ENCODE measurements around the gene GLP2R. TPM values are rescaled to one million over a fixed set of nuclear protein-coding genes. Genes with fewer than 3 reads are reported as not detected.
"Not testable (repeated sequence)": the region's sequence is repeated elsewhere in the genome, so short reads cannot be mapped to it uniquely, and the experiment has no call there.

Gene GLP2R, protein sequence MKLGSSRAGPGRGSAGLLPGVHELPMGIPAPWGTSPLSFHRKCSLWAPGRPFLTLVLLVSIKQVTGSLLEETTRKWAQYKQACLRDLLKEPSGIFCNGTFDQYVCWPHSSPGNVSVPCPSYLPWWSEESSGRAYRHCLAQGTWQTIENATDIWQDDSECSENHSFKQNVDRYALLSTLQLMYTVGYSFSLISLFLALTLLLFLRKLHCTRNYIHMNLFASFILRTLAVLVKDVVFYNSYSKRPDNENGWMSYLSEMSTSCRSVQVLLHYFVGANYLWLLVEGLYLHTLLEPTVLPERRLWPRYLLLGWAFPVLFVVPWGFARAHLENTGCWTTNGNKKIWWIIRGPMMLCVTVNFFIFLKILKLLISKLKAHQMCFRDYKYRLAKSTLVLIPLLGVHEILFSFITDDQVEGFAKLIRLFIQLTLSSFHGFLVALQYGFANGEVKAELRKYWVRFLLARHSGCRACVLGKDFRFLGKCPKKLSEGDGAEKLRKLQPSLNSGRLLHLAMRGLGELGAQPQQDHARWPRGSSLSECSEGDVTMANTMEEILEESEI
- total RNA-seq (2014; rRNA removed; shearing (Covaris generic)): 86.7 and 106 TPM in 2 replicates
- 51.9 and 61.2 TPM in 2 replicates for polyA plus RNA-seq (2014; cell fraction: nucleus; rRNA removed)

DNA sequence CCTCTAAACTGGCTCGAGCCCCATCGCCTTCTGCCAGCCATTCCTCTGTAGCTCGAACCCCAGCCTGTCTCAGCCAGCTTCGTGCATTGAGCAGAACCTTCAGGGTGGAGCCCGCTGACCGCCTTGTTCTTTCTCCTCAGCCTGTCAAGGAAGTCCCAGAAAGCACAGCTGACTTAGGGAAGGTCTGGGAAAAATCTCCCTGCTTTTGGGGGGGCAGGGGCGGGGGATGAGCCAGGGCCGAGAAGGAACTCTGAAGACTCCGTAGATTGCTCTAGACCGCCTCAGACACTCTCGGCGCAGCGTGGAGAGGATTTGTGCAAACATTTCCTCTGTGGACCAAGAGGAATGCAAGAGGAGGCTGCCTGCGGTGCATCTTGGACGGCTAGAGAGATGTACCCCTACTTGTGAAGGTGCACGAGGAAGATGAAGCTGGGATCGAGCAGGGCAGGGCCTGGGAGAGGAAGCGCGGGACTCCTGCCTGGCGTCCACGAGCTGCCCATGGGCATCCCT is at the start of gene GLP2R:
TSS of gene GLP2R (plus strand) at position 284 of the 510 bp plus-strand sequence. CDS start at position 424, 140 bp downstream.
- DNase-seq (ENCODE audit: extremely low read depth, low read depth): no peak

DNA sequence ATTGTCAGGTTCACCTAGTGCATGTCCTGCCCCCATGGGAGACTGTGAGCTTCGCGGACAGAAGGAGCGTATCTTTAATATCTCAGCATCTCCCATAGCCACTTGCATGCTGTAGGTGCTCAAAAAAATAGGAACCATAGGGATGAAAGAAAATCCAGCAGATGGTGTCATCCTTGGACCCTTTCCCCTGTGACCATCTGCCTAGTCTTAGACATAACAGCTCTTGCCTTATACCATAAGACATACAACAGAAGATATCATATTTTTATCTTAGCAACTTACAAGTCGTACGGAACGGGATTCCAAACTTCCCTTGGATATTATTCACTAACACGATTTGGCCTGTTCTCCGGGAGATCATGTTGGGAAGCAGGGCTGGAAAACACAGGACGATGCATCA is 48.8 kb upstream of the GLP2R start:
- no peak for DNase-seq (ENCODE audit: extremely low read depth, low read depth)

DNA sequence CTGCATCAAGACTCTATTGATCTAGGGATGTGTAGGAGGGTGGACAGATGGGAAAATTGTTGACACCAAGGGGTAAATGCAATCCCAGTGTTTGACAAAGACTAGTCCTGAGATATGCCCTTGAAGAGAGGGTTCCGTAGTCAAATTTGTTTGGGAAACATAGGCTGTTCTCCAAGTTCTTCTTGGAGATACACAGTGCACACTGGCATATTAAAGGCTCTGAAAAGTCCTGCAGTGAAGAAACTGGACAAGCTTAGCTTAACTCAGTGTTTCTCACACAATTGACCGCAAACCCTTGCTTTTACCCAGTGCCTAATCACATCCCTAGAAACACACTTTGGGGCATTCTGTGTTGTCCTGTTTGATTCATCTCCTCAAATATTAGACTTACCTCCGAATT is 45.2 kb upstream of the GLP2R start:
- no peak for DNase-seq (ENCODE audit: extremely low read depth, low read depth)

DNA sequence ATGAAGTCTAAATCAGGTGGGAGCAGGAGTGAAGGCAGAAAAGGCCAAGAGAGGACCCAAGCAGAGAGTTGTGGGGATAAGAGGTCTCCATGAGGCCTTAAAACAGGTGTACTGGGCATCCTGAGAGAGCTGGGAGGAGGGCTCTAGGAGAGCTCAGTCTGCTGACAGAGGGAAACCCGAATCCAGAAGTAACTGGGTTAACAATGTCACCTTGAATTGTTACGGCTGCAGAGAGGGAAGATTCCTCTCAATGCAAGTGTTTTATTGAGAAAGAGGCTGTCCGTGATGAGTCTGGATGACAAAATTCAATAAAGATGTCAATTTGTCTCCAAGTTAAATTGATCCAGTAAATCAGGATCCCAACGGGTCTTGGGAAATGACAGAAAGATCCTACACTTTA is 42.7 kb upstream of the GLP2R start:
- no peak for DNase-seq (ENCODE audit: extremely low read depth, low read depth)

DNA sequence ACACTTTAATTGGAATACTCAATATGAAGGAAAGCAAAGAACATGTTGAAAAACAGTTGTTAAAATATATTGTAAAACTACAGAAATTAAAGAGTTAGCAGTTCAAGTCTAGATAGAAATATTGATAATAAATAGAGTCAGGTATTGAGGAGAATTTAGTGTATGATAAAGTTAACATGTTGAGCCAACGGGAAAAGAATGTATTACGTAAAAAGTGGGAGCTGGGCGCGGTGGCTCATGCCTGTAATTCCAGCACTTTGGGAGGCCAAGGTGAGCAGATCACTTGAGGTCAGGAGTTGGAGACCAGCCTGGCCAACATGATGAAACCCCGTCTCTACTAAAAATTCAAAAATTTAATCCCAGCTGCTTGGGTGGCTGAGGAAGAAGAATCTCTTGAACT is 42.3 kb upstream of the GLP2R start:
- not testable (repeated sequence) for DNase-seq (ENCODE audit: extremely low read depth, low read depth)

DNA sequence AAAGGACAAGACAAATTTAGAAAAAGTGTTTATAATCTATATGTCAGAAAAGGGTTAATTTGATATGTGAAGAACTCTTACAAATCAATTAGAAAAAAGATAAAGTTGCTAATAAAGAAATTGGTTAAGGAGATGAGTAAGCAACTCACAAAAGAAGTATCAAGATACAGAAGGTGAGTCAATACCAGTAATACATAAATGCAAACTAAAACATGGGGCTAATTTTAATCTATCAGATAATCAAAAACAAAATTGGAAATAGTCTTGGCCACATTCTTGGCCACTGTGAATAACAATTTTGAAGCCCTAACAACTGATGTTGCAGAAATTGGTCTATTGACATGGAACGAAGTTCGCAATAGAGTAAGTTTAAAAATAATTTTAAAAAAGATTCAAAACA is 41.2 kb upstream of the GLP2R start:
- no peak for DNase-seq (ENCODE audit: extremely low read depth, low read depth)

DNA sequence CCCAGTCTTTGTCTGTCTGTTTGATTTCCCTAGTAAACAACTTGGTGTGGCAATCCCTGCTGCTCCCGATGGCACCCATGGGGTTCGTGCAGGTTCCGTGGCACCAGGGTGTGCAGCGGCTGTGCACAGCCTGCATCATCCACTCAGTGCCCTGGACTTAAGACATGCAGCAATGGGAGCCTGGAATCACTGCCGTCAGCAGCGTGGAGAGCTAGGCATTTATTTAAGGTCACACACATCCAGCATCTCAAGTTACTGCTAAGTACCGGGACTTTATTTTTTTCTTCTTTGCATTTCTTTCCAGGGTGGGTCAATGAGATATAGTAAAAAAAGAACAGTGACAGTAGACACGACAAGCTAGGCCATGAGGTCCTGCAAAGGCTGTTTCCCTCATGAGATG is 37.1 kb upstream of the GLP2R start:
- no peak for DNase-seq (ENCODE audit: extremely low read depth, low read depth)

DNA sequence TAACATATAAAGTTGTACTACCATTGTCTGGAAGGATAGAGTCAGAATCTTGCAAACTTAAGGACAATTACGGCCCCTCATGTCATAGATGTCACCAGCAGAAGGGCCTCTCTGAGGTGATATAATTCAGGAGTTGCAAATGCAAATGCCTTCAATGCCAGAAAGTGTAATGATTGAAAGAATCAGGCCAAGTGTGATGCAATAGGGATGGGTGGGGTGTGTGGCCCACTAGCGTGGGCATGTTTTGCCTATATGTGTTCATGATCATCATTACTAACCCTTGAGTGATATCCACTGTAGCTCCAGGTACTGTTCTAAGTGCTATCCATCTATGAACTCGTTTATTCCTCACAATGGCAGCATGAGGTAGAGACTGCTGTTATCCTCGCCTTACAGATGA is 35.4 kb upstream of the GLP2R start:
- DNase-seq (ENCODE audit: extremely low read depth, low read depth): no peak

DNA sequence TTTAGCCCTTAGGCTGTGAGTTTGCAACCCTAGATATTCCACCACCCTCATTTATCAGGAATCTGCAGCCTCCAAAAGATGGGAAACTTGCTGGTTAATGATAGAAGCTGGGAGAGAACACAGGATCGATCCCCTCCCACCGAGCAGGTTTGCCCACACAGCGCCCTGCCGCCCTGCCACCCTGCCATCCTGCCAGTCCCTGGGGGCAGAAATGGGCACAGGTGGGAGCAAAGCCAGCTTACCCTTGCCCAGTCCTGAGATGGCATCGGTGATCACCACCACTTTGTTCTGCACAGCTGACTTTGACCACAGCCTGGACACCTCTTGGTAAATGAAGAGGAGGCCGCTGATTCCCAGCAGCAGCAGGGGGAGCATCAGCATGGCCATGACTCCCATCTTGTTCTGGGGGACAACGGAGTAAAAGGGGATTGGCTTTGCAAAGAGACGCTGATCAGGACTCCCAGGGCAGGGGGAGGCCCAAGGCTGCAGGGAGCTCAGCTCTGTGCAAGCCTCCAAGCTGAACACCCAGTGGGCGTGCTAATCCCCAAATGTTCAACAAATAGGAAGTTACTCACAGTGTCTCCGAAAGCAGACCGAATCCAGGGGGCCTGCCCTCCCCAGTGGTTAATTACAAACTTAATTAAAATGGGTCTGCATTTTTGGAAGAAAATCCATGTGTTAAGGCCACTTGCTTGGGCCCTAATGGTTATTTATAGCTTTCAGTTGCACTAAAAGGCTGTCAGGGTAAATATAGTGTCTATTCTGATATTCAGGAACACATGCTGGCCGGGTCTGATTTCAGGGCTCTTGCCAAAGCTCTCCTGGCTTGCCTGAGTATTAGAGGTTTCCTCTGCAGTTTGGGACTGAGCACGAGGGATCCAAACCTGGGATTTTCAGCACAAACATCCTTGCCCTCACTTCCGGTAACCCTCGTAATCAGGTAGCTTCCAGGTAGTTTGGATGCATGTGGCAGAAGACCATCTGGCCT is 34.5 kb upstream of the GLP2R start, which contains the start of gene DHRS7C:
TSS of gene DHRS7C (minus strand) at position 704 of the 988 bp plus-strand sequence. CDS start at position 396, 308 bp downstream.
- DNase-seq (ENCODE audit: extremely low read depth, low read depth): no peak

DNA sequence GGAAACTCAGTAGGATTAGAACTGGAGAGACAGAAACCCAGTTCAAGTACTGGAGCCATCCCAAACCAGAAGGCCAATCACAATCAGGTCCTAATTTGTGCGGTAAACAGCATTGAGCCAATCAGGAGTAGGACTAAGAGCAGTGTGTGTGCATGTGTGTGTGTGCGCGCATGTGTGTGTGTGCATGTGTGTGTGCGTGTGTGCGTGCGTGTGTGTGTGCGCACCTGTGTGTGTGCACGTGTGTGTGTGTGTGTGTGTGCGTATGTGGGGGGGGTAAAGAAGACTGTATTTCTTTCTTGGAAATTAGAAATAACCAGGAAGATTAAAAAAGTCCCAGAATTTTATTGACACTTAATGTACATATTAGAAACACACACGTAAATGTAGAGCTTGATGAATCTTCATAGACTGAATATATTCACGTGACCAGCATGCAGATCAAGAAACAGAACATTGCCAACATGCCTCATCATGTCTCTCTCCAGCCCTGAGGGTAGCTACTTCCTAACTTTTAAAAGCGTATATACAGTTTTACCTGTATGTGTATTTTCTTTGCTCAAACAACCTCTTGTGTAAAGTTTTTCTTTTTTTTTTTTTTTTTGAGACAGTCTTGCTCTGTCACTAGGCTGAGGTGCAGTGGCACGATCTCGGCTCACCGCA is 33.4 kb upstream of the GLP2R start:
- no peak for DNase-seq (ENCODE audit: extremely low read depth, low read depth)

DNA sequence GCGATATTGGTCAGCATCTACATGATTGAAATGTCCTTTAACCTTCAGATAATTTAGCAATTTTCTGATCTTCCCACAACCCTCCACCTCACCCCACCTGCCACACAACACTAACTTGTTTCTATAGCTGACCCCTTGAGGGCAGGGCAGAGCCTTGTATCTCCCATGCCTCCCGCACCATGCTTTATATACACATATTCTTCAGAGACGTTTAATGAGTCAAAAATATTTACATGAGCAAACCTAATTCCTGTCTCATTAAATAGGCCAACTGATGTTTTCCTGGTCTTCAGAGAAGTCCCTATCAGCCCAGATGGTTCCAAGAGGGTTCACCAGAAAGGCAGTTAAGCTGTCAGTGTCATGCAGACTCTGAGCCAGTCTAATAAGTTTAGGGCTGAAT is 27.7 kb upstream of the GLP2R start:
- DNase-seq (ENCODE audit: extremely low read depth, low read depth): no peak

DNA sequence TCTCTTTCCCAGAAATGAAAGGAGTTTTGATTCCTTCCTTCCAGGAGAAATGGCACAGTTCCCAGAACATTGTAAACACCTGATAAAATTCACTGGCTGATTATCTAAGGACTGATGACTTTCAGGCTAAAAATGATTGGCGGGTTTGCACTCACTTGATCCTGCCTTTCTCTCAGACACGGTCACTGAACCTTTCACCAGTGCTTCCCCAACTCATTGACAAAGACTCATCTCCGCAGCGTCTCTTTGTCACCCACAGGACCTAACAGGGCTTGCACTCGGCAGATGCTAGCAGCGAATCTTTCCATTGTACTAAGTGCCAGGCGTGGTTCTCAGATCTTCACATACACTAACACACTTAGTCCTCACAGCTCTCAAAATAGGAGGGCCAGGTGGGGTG is 27.0 kb upstream of the GLP2R start:
- no peak for DNase-seq (ENCODE audit: extremely low read depth, low read depth)

DNA sequence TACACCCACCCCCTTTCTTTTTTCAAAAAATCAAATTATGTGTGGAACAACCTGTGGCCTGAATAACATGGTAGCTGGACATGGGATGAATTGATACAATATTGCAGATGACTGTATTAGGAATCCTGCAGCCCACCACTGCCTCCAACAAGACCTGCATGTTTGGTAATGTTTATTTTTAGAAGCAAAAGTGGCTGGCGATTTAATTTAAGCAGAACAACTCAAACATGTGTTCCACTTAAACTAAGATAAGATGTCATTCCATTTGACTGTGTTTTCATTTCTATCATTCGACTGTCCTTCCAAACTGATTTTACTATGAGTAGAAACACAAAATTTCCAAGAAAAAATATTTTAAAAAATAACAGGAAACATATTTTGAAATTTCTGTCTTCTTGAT is 24.2 kb upstream of the GLP2R start:
- DNase-seq (ENCODE audit: extremely low read depth, low read depth): no peak

DNA sequence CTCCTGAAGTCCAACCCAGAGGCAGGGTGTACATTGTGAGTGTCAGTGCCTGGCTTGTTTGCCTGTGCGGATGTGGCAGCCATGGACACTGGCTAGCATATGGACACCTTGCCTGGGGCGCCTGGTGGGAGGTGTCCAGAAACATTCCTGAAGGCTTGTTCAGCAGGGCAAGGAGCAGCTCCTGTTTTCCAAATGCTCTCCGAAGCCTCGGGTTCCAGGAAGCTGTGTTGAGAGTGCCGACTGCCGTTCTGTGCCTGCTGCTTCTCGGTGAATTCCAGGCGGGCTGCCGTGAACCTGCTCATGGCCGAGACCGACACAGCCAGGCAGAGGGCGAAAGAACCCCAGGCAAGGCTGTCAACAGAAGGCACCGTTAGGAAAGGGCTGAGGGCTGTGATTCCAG is 23.4 kb upstream of the GLP2R start:
- DNase-seq (ENCODE audit: extremely low read depth, low read depth): peak; percentile 78

DNA sequence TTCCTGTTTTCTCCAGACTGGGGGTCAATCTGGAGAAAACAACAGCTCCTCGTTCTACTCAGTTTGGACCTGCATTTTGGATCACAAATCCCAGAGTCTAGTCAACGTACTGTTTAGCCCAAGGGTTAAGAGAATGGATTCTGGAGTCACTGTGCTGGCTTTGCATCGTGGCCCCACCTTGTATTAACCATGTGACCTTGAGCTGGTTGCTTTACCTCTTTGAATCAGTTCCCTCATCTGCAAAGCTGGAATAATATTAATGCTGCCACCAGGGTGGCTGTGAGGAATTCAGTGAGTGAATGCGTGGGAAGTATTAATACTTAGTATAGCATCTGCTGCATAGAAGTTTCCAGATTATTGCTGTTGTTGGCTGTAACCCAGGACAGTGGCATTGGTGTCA is 23.0 kb upstream of the GLP2R start:
- DNase-seq (ENCODE audit: extremely low read depth, low read depth): peak; percentile 17

DNA sequence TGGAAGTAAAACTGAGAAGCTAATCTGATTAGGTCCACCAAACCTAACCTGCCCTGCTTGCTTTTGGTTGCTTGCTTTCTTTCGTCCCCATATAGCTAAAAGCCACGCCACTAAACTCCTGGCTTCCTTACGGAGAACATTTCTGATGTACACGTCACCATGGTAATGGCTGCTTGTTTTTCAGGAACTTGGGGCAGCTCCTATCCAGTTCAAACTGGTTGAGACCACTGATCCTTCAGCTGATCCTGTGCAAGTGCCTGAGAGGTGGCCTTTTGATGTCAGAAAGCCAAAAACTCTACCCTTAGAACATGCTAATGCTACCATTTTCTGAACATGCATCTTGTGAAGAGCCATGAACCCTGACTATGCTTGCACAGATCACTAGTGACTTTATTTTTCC is 20.0 kb upstream of the GLP2R start:
- no peak for DNase-seq (ENCODE audit: extremely low read depth, low read depth)

DNA sequence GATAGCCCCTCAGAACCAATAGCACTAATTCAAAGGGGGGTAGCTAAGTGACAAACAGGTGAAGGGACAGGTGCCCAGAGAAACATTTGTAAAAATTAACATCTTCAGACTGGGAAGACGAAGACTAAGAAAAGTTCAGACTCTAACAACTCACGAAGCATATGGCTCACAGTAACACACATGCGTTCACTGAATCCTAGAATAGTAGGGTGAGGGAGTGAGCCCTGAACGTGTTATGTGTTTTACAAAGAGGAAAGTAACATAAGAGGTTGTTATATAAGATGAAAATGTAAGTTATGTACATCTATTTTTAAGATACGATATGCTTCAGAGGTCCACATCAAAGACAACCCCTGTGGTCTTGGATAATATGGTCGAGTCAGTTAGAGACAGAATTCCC is 19.0 kb upstream of the GLP2R start:
- no peak for DNase-seq (ENCODE audit: extremely low read depth, low read depth)

DNA sequence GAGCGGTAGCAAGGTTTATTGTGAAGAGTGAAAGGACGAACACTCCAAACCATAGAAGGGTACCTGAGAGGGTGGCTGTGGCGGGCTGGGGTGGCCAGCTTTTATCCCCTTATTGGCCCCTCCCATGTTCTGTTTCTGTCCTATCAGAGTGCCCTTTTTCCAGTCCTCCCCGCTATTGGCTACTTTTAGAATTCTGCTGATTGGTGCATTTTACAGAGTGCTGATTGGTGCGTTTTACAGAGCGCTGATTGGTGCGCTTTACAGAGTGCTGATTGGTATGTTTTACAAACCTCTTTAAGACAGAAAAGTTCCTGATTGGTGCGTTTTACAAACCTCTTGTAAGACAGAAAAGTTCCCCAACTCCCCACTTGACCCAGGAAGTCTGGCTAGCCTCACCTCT is 16.3 kb upstream of the GLP2R start:
- no peak for DNase-seq (ENCODE audit: extremely low read depth, low read depth)

DNA sequence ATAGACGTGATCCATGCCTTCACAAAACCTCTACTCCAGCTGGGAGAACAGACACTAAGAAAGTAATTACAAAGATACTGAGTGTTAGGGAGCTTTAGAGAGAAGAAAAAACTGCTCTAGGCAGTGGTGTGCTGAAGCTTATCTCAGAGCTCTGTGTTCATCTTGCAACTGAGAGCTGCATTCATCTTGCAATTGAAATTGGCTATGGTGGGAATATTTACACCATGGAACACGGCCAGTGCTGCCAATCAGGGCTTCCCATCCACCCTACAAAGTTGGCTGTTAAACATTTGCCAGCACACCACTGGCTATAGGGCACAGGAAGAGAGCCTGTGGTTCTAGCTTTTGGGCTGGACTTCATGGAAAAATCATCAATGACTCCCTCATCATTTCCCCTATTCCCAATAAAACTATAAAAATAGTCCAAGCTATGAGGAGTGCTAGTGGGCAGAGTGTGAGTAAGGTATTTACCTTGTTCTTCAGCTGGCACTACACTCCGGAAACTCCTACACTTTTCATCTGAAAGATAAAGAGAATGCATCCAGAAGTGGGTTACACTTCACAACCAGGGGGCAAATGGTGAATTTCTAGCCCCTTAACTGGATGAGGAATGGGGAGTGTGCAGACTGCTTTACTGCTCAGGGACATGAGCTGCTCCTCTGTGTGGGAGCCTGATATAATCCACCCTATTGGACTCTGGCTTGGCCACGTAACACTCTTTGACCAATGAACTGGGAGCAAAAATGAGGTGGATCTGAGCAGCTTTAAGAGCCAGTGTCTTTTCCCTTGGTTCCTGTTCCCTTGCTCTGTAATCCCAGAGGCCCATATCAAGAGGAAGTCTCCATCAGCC is 15.4 kb upstream of the GLP2R start:
- no peak for DNase-seq (ENCODE audit: extremely low read depth, low read depth)
